Fibroblast of upper back skin (primary cell): ENCODE measurements around the gene SCD.

ENCODE experiments used
- DNase-seq: peaks from one replicate; pipeline ENCODE4 v3.0.0-alpha.2; 2013

Gene SCD

GRCh38 chr10:100401631-100402328, 54.7 kb downstream of the SCD start:
- DNase-seq: no peak

GRCh38 chr10:100403734-100404133, 56.7 kb downstream of the SCD start:
- no peak for DNase-seq

GRCh38 chr10:100413173-100413572, 66.1 kb downstream of the SCD start:
- no peak for DNase-seq
